Heart right ventricle (tissue), 16 donors: ENCODE measurements around the gene KCTD2. TPM values are rescaled to one million over a fixed set of nuclear protein-coding genes. Genes with fewer than 3 reads are reported as not detected.

ENCODE experiments used
- ATAC-seq, 8 donors: fragments of 200-7000 bp; cut with Tn5 transposase; one replicate each; pipeline ENCODE4 v1.9.1; 2020; ENCODE audit warnings: mild to moderate bottlenecking in 8 of 8, moderate library complexity in 8 of 8, moderate number of reproducible peaks in 1 of 8
- DNase-seq, 2 donors: peaks; one replicate each; pipeline ENCODE4 v3.0.0-alpha.2; 2020
- H3K27ac ChIP-seq, 10 donors: fragments of 200-600 bp; sonication (generic) in 2 of 10; one replicate each; pipeline versions ENCODE4 v1.5.0 to v1.8.0; 2020 to 2022; ENCODE audit warnings: mild to moderate bottlenecking in 3 of 10
- H3K27me3 ChIP-seq, 7 donors: fragments of 200-600 bp; one replicate each; pipeline ENCODE4 v1.8.0; 2021 to 2022; ENCODE audit warnings: mild to moderate bottlenecking in 2 of 7
- H3K36me3 ChIP-seq, 9 donors: fragments of 200-600 bp; sonication (generic) in 1 of 9; one replicate each; pipeline versions ENCODE4 v1.5.0 to v1.8.0; 2020 to 2022; ENCODE audit warnings: mild to moderate bottlenecking in 2 of 9
- H3K4me1 ChIP-seq, 9 donors: fragments of 200-600 bp; sonication (generic) in 1 of 9; one replicate each; pipeline versions ENCODE4 v1.5.0 to v1.8.0; 2020 to 2022; ENCODE audit warnings: mild to moderate bottlenecking in 4 of 9
- H3K4me3 ChIP-seq, 10 donors: fragments of 200-600 bp; sonication (generic) in 2 of 10; one replicate each; pipeline versions ENCODE4 v1.5.0 to v1.8.0; 2020 to 2022; ENCODE audit warnings: mild to moderate bottlenecking in 7 of 10, moderate library complexity in 2 of 10
- H3K9me3 ChIP-seq, 11 donors: fragments of 200-600 bp in 10 of 11; sonication (generic) in 2 of 11; one replicate each; pipeline versions ENCODE4 v1.5.0 to v1.8.0; 2013 to 2022; ENCODE audit warnings: mild to moderate bottlenecking in 2 of 11, control low read depth in 1 of 11, moderate library complexity in 1 of 11
- CTCF ChIP-seq, 9 donors: fragments of 200-600 bp; sonication (generic) in 2 of 9; IDR thresholded peaks; one replicate each; pipeline versions ENCODE4 v1.5.0 to v1.8.0; 2021 to 2022; ENCODE audit warnings: antibody characterized with exemption in 9 of 9, mild to moderate bottlenecking in 5 of 9, moderate library complexity in 1 of 9
- WGBS, 2 donors: extraction: QIAGEN DNeasy Blood & Tissue Kit; methylation state at CpG; one replicate each; pipeline ENCODE4 v1.1.7; 2013; ENCODE audit warnings: inconsistent platforms in 1 of 2; 5-methylcytosine and 5-hydroxymethylcytosine counted together
- intact Hi-C, 10 donors: fragments of 100-400 bp; cut with DNase I; formaldehyde crosslinking; loops; one replicate each; pipeline versions ENCODE4 v1.11.1 to v1.14.2; 2022
- polyA plus RNA-seq, 2 donors: library from polyadenylated mRNA; stranded (reverse); fragments of 200-250 nt; gene quantifications; one replicate each; pipeline ENCODE4 v1.2.3, GENCODE V29; 2013
- total RNA-seq, 10 donors: library from RNA; stranded (reverse); fragmentation: NEBNext Ultra II Directional in 3 of 10; extraction: Animal tissue kit (Norgen Biotek cat#: 25700) in 3 of 10; gene quantifications; one replicate each; pipeline versions ENCODE4 v1.2.1 to v1.2.4, GENCODE V29; 2021 to 2023
- donor health status: Arrhythmogenic right ventricular cardiomyopathy.
- donor health status: ischemic (EF 13 %, LVEDD 7.1; RV severe dilation, severe dysfunction).
- donor health status: healthy with polysubstance abuse.
- donor health status: DM: no; HTN: yes; CAD: no.
- donor health status: DM: no; HTN: no; CAD: no.
- donor health status: ischemic (EF 25% LVEDD 6.9; RV normal size, moderate dysfunction).
- donor health status: ischemic (EF 25% LVEDD 5.7; RV mildly dilated, moderate dysfunction).
- donor health status: healthy.
- donor health status: DM: yes; HTN: yes; CAD: no.
- donor health status: Ischemic cardiomyopathy.
- donor health status: ischemic (EF 35%, LVEDD 5.7; RV mildly dilated, moderate dysfunction).
- donor health status: nonischemic (EF 11% LVEDD 7.7; RV severe dilation, severe dysfunction).
- donor health status: DM: yes; HTN: yes; CAD: no.
- donor health status: PGD.
- donor health status: ischemic (EF 29% LVEDD 5.4; RV normal size, mild dysfunction).
- donor health status: nonischemic (EF 23%, LVEDD 6.1; RV moderate dilation, normal function).

KCTD2 gene
- total and polyA plus RNA-seq, 12 donors = 11.8 to 41.1 (median 29.3) TPM

GRCh38 chr17:75090871-75091854 is 44.1 kb downstream of the KCTD2 start:
- intact Hi-C loops = no loop called here
- Histone ChIP-seq H3K36me3 (peaks cover 0 to 7% (median 0%) of the 10 kb centered on the region in 9 donors), H3K27ac (peak overlapping the region in 9 of 10 donors; percentile 13 to 77 (median 57)), H3K4me1 (peaks cover 14 to 62% (median 40%) of the 10 kb centered on the region in 9 donors), H3K4me3 (no peak overlapping the region), H3K9me3 (no peaks in the 10 kb centered on the region), H3K27me3 (no peaks in the 10 kb centered on the region)
- no peak for TF ChIP-seq CTCF (IDR thresholded peaks at IDR 0.05)
- 41 to 42% methylated on average over 19 of the region's 19 CpGs for WGBS, 2 donors
- peak in 1 of 2 donors; percentile 61 for DNase-seq
- peak in 2 of 8 donors; percentile 4 to 10 for ATAC-seq

GRCh38 chr17:75091855-75092327 is 44.9 kb downstream of the KCTD2 start:
- Histone ChIP-seq H3K4me1 (peaks cover 14 to 67% (median 42%) of the 10 kb centered on the region in 9 donors), H3K36me3 (peaks cover 0 to 7% (median 0%) of the 10 kb centered on the region in 9 donors), H3K4me3 (no peak overlapping the region), H3K27me3 (no peaks in the 10 kb centered on the region), H3K9me3 (no peaks in the 10 kb centered on the region), H3K27ac (peak overlapping the region in 6 of 10 donors; percentile 38 to 77 (median 62))
- DNase-seq (no peak), ATAC-seq (no peak)
- TF ChIP-seq CTCF (IDR thresholded peaks at IDR 0.05) = no peak
- intact Hi-C loops = no loop called here
- WGBS, 2 donors = 85 to 86% methylated on average over 10 of the region's 10 CpGs

- no peak for TF ChIP-seq CTCF (IDR thresholded peaks at IDR 0.05)
- no peak overlapping the region for H3K27ac ChIP-seq
- H3K4me1 ChIP-seq = peaks cover 8 to 54% (median 29%) of the 10 kb centered on the region in 9 donors
- DNase-seq (no peak), ATAC-seq (no peak)
- intact Hi-C loops = no loop called here
- no peaks in the 10 kb centered on the region for H3K27me3 ChIP-seq
- no peak overlapping the region for H3K4me3 ChIP-seq
- peaks cover 0 to 22% (median 6%) of the 10 kb centered on the region in 9 donors for H3K36me3 ChIP-seq
- 93 to 94% methylated on average over 18 of the region's 18 CpGs for WGBS, 2 donors
- no peaks in the 10 kb centered on the region for H3K9me3 ChIP-seq
These were observed 46.6 kb downstream of the KCTD2 start for GRCh38 chr17:75093548-75094158.

GRCh38 chr17:75094871-75095399 is 47.9 kb downstream of the KCTD2 start:
- DNase-seq = no peak
- Histone ChIP-seq H3K9me3 (no peaks in the 10 kb centered on the region), H3K27ac (no peak overlapping the region), H3K4me3 (no peak overlapping the region), H3K27me3 (no peaks in the 10 kb centered on the region), H3K4me1 (peaks cover 6 to 42% (median 24%) of the 10 kb centered on the region in 9 donors), H3K36me3 (peaks cover 0 to 34% (median 19%) of the 10 kb centered on the region in 9 donors)
- ATAC-seq = no peak
- intact Hi-C loops = no loop called here
- WGBS, 2 donors = 77 to 79% methylated on average over 15 to 16 of the region's 16 CpGs
- TF ChIP-seq CTCF (IDR thresholded peaks at IDR 0.05) = no peak
